Measurements from ENCODE around the gene TMEM135. TPM values are rescaled to one million over a fixed set of nuclear protein-coding genes. Genes with fewer than 3 reads are reported as not detected.

TMEM135 gene
- total RNA-seq, 1 donor from 2014 or later, result 43.9 TPM

- no peak for DNase-seq
Measured at GRCh38 chr11:87358461-87358860, 320.7 kb downstream of the TMEM135 start.

GRCh38 chr11:87359401-87359800 is 321.7 kb downstream of the TMEM135 start:
- no peak for DNase-seq

GRCh38 chr11:87361891-87362290 is 324.2 kb downstream of the TMEM135 start:
- DNase-seq, result no peak

- no peak for DNase-seq
Measured at GRCh38 chr11:87366346-87366745, 328.6 kb downstream of the TMEM135 start.

GRCh38 chr11:87366763-87367405 is 329.1 kb downstream of the TMEM135 start:
- no peak for DNase-seq

DNA sequence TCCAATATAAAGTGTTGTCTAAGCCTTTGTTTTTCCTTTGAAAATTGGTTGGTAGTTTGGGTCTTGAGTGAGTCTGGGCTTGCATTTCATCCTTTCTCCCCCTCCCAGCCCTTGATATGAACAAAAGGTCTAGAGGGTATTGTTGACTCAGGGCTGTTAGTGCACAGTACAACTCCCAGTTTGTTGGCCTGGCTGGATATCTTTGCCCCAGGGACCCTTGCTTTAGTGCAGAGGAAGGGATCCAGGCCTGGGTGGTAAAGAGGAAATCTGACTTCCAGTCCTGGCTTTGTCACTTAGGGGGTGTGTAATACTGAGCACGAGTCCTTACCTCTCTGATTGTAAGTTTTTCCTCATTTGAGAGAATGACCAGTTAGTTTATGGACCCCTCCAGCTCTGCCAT is 330.4 kb downstream of the TMEM135 start:
- no peak for DNase-seq

- no peak for DNase-seq
Measured at GRCh38 chr11:87368858-87369480, 331.2 kb downstream of the TMEM135 start.

DNA sequence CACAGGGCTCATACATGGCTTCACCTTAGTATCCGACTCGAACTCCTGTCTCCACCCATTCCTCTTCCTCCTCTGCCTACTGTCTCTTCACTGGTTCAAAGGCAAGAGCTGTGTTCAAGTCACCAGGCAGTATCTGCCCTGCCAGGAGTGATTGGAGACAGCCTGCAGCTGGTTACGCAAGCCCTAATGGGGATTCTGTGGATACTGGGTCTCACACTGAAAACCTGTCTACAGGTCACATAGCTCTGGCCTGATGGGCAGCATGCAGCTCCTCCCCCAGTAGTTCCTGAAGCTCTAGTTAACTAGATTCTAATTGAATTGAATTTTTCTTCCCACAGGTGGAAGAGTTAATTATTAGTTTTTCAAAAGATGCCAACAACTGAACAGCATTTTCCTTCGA is 332.2 kb downstream of the TMEM135 start:
- no peak for DNase-seq

DNA sequence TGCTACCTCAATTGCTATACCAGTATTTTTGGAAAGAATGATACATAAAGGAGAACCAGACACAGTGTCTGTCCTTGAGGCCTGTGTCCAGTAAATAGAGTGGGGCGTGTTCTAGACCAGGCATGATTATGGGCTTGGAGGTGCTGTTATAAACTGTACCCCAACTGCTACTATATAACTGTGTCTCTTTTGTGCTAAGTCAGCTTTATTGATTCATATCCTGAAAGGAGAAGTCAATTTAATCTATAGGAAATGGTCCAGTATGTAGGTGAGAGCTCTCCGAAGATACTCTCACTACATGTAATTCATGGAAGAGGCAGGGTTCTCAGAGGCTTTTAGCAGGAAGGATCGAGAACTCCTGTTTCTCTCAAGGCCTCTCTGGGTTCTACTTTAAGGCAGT is 334.3 kb downstream of the TMEM135 start:
- no peak for DNase-seq

Other genes with a start within 250 kb of the TMEM135 start
- gene PRSS23, start 237.4 kb upstream of the TMEM135 start, total RNA-seq, result 22.1 TPM
- 41.4 TPM for gene FZD4, start 82.5 kb upstream of the TMEM135 start, total RNA-seq